Right forelimb (tissue), 1 donor: Measurements from ENCODE around the gene CARTPT.

Experiments used
- DNase-seq: peaks from one replicate; pipeline ENCODE4 v3.0.0-alpha.2; 2018

The CARTPT gene

DNA sequence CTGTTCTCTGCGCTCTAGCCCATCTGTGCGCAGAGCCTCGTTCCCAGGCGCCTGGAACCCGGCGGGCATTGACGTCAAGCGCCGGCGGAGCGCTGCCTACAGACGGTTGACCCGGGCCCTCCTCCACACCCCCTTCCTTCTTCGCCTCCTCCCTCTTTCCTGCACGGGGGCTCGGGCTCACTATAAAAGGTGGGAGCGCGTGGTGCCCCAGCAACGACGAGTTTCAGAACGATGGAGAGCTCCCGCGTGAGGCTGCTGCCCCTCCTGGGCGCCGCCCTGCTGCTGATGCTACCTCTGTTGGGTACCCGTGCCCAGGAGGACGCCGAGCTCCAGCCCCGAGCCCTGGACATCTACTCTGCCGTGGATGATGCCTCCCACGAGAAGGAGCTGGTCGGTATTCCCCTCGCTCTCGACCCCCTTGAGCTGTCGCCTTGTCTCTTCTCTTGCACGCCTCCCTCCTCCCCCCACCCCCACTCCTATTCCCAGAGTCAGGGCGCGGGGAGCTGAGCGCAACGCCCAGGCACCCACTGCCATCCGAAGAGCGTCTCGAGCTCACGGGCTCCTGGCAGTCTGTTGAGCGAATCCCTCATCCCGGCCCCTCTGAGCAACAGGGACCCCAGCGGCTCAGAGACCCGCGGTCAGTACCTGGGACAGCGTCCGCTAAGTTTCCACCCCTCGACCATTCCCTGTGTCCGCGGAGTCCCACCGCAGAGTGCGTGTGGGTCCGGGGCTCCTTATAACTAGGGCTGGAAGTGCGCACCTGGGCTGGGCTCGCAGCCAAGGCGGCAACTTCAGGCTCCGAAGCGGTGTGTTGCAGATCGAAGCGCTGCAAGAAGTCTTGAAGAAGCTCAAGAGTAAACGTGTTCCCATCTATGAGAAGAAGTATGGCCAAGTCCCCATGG is at the start of gene CARTPT:
CARTPT (plus strand) TSS at position 213 of the 902 bp plus-strand sequence; CDS start at position 232, 19 bp downstream.
- peak; percentile 59 for DNase-seq

DNA sequence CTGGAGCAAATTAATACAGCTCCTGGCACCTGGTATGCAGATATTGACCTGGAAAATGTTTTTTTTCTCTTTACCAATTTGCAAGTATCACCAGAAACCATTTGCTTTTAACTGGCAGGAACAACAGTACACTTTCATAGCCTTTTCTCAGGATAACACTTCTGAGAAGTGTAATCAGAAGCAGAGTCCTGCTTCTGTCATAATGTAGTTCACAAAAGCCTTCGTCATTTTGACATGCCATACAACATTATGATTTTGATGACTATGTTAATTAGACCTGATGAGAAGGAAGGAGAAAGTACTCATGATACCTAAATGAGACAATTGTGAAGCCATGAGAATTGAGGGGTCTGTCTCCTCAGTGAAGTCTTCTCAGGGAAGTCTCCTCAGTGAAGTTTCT is 41.1 kb upstream of the CARTPT start:
- no peak for DNase-seq

DNA sequence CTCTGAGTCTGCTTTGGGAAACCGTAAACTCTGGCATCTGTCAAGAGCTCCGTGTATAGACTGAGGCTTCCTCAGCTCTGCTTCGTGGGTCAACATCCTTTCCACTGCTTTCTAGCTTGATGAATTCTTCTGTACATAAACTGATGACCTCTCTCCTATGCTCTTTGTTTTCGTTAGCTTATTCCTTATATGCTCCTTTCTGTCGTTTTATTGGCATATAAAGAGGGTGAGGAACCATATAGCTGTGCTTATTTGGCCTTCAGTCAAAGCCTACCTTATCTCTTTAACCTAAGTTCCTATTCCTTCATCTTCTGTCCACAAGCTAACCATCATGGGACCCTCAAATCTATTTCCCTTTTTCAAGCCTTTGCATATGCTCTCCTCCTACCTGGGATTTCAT is 39.4 kb upstream of the CARTPT start:
- DNase-seq, result no peak

- no peak for DNase-seq
Observed at GRCh38 chr5:71680510-71680909, 38.6 kb upstream of the CARTPT start.

DNA sequence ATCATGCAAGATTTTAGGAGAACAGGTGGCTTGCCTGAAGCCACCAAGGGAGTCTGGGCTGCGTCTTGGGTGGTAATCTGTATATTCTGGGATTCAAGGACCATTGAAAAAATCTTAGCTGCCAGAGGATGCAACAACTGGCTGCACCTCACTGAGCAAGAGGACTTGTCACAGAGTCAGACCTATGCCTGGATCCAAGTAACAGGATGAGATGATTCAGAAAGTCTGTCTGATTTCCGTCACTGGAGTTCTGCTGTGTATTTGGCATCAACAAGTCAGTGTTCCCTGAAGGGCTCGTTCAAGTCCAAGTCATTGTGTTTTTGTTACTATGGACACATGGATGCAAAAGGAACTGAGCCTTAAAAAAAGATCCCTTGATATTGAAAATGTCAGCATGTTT is 37.8 kb upstream of the CARTPT start:
- DNase-seq, result no peak

DNA sequence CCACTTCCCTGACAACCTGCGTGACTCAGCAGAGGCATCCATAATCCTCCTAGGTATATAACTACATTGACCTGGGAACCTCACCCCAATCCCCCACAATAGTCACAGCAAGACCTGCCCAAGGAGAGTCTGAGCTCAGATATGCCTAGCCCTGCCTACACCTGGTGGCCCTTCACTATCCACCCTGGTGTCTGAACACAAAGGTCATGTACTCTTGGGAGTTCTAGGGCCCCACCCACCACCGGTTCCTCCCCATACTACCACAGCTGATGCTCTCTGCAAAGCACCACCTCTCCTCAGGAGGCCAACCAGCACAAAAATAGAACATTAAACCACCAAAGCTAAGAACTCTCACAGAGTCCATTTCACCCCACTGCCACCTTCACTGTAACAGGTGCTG is 34.8 kb upstream of the CARTPT start:
- no peak for DNase-seq

DNA sequence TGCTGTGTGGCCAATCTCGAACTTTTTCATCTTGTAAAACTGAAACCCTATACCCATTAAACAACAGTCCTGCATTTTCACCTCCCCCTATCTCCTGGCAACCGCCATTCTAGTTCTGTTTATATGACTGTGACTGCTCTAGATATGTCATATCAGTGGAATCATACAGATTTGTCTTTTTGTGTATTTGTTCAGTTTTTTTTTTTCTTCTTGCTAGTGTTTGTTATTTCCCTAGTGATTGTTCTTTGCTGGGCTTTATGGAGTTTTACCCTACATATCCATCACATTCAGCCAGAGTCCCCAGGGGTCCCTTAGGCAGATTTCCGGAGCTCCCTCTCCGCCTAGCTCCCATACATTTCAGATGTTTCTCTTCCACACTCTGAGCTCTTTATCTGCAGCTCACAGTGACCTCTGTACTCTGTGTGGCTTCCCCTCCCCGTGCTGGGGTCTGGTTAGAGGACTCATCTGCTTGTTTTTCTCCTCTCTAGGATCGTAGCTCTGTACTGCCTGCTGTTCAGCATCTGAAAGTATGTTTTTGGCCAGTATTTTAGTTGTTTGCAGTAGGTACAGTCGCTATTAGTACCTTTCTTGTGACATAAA is 25.1 kb upstream of the CARTPT start:
- no peak for DNase-seq

DNA sequence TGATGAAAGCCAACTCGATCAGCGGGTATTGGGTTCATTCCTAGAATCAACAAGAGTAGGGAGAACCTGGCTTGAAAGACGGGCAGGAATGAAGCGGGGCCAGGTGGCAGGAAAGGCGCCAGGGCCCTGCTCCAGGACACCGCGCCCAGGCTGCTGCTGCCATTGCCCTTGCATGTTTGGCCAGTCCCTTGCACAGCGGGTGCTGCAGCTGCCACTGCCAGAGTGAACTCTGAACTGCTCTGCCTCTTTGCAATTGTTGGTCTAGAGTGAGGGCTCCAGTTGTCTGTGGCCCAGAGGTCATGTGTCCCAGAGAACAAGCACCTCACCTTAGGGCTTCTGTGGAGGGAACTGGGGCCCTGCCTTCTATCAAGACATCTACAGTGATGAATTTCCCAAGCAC is 24.0 kb upstream of the CARTPT start:
- DNase-seq, result no peak

- no peak for DNase-seq
Observed at GRCh38 chr5:71695595-71695994, 23.5 kb upstream of the CARTPT start.

- DNase-seq, result no peak
Observed at GRCh38 chr5:71697967-71698366, 21.1 kb upstream of the CARTPT start.

DNA sequence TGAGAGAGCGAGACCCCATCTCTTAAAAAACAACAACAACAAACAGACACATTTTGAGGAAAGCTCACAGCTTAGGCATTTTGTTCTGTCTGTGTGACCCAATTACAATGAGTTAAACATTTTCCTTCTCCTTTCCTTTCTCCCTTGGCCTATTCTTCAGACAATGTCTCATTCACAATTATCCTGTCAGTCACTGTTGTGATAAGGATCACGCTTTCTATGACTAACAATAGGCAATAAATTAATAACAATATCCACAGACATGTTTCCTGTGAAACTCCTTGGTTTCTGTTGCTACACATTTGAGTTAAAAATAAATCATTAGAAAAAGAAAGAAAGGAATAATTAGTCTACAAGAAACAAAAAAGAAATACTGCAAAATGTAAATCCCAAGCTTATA is 19.8 kb upstream of the CARTPT start:
- DNase-seq, result no peak

GRCh38 chr5:71699751-71700150 is 19.3 kb upstream of the CARTPT start:
- DNase-seq, result no peak

- DNase-seq, result no peak
Observed at GRCh38 chr5:71700803-71701202, 18.3 kb upstream of the CARTPT start.

DNA sequence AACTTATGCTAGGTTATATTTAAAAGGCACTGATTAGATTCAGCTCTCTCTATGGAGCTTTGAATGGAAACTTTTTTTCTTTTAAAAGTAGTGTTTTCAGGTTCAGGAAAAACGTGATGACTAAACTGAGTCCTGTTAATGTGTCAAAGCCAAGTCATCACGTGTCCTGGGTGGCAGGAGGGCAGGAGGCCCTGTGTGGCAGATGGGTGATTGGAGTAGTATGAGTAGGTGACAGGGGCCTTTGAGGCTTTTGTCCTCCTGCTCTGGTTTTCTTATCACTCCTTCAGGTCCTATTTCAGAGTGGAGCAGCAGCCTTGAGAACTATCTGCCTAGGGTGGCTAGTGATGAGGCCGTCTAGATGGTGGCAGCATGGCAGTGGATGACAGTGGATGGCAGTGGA is 17.7 kb upstream of the CARTPT start:
- DNase-seq, result no peak

GRCh38 chr5:71703941-71704340 is 15.1 kb upstream of the CARTPT start:
- no peak for DNase-seq

DNA sequence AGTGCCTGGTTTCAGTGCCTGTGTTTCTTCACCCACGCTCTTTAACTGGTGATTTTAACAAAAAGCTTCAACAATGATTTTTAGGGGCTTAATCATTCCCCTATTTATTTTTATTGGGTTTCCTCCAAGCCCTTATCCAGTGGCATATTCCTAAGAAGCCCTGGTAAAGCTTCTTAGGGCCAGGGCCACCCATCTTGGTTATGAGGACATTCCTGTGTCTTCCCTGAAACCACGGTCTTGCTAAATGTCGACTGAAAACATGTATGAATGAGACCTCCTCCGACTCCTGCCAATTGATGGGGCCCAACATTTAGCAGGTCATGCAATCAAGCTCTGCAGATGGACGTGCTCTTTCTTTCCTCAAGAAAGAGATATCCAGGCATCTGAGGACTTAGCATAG is 13.7 kb upstream of the CARTPT start:
- DNase-seq, result no peak

- no peak for DNase-seq
Observed at GRCh38 chr5:71706906-71707305, 12.2 kb upstream of the CARTPT start.

- DNase-seq, result no peak
Observed at GRCh38 chr5:71711610-71712009, 7.5 kb upstream of the CARTPT start.

GRCh38 chr5:71714911-71715310 is 4.2 kb upstream of the CARTPT start:
- DNase-seq, result no peak

DNA sequence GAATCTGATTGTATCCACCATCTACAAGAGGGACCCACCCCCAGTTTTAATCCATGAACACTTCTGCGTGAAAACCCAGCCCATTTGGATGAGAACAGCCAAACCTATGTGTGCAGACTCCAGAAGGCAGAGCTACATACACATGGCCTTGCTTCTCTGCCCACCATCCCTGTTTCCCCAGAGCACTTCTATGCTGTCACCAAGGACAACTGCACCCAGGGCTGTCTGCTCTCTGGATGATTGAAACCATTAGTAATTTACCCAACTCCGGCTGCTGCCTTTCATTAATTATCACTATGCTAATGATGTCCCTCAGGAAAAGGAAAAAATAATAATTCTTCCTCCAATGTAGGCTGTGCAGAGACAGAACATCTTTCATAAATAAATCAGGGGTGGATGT is 8.9 kb downstream of the CARTPT start:
- no peak for DNase-seq

DNA sequence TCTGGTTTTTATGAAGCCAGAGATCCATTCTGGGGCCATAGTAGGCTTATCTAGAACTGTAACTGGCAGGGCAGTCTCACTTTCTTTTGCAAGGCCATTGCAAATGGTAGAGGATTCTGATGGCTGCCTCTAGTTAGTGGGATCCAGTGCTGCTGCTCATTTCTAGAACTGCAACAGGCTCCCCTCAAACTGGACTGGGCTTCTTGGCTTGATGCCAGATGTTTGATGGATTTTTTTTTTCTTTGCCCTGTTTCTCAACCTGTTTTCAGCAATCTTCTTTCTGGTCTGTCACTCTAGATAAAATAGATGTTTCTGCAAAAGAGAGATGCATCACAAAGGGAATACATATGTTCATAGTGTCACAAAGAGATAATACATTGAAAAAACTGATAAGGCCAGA is 11.9 kb downstream of the CARTPT start:
- no peak for DNase-seq

- DNase-seq, result no peak
Observed at GRCh38 chr5:71732011-71732410, 12.9 kb downstream of the CARTPT start.

- DNase-seq, result no peak
Observed at GRCh38 chr5:71734141-71734540, 15.1 kb downstream of the CARTPT start.

DNA sequence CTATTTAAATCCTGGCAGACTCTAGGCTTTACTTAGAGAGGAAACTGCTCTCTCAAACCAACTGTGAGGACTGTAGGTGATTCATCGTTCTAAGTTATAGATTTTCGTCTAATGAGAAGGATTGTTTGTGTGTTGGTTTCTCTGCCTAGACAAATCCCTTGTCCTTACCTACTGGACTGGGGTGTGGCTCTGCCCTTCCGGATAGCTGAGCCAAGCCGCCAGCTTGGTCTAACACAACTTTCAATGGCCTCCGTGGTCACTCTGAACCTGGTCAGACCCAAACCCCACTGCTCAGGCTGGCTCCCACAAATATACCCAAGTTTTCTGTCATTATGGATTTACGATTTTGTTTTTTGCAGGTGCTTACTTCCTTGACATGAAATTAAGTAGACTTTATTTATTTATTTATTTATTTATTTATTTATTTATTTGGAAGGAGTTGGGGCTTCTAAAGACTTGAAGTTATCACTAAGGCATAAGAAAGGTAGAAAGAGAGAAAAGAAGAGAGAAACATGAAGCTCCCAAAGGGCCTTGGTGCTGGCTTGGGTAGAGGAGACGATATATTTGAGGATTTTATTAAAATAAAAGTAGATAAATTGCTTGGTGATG is 19.0 kb downstream of the CARTPT start:
- DNase-seq, result no peak
